ENCODE measurements around the gene TMEM69. TPM values are rescaled to one million over a fixed set of nuclear protein-coding genes. Genes with fewer than 3 reads are reported as not detected.
"Not testable (repeated sequence)": the region's sequence is repeated elsewhere in the genome, so short reads cannot be mapped to it uniquely, and the experiment has no call there.

TMEM69 gene
- total and polyA plus RNA-seq, 12 donors: 9.3 to 53.1 (median 26.3) TPM

GRCh38 chr1:45713711-45714110 lies 25.7 kb downstream of the TMEM69 start:
- peaks cover 0 to 4% of the 10 kb centered on the region in 2 donors for H3K36me3 ChIP-seq (replicated peaks in 1 of 2)
- 91 to 99% (median 96%) methylated on average over 3 of the region's 3 CpGs for WGBS, 4 donors
- no peak for DNase-seq

DNA sequence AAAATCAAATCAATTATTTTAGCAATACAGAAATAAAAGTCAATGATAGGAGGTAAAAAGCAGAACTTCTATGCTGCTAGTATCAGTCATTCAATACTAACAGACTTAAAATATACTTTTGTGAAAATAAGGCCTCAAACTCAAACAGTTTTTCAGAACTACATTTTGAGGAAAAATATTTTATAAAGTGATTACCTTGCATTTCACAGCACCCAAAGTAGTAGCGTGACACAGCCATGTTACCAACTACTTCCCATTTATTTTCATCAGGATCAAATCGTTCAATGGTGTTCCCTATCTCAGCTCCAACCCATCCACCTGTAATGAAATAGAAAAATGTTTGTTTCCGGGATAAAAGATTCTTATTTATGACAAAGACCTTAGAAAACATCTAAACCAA lies 28.7 kb downstream of the TMEM69 start:
- 86 to 92% (median 88%) methylated on average over 3 of the region's 3 CpGs for WGBS, 4 donors
- Histone ChIP-seq H3K4me1 (replicated peaks in 1 of 2) (no peaks in the 10 kb centered on the region), H3K27ac (no peak overlapping the region), H3K4me3 (no peak overlapping the region), H3K9me3 (replicated peaks in 1 of 3) (no peaks in the 10 kb centered on the region), H3K36me3 (replicated peaks in 1 of 2) (peaks cover 0 to 4% of the 10 kb centered on the region in 2 donors), H3K27me3 (no peaks in the 10 kb centered on the region)
- no peak for DNase-seq
- no peak for TF ChIP-seq POLR2A (IDR thresholded peaks at IDR 0.05)
- no peak for TF ChIP-seq CTCF (IDR thresholded peaks at IDR 0.05)
- intact Hi-C loops (cut with DNase I): no loop called here

More at GRCh38 chr1:45713711-45714110, 25.7 kb downstream of the TMEM69 start:
- H3K4me1 ChIP-seq (replicated peaks in 1 of 2): no peaks in the 10 kb centered on the region
- no peak overlapping the region for H3K27ac ChIP-seq
- no peak for TF ChIP-seq CTCF (IDR thresholded peaks at IDR 0.05)
- no peak for TF ChIP-seq POLR2A (IDR thresholded peaks at IDR 0.05)
- no peaks in the 10 kb centered on the region for H3K9me3 ChIP-seq (replicated peaks in 1 of 3)
- H3K4me3 ChIP-seq: no peak overlapping the region
- intact Hi-C loops (cut with DNase I): no loop called here
- no peaks in the 10 kb centered on the region for H3K27me3 ChIP-seq

DNA sequence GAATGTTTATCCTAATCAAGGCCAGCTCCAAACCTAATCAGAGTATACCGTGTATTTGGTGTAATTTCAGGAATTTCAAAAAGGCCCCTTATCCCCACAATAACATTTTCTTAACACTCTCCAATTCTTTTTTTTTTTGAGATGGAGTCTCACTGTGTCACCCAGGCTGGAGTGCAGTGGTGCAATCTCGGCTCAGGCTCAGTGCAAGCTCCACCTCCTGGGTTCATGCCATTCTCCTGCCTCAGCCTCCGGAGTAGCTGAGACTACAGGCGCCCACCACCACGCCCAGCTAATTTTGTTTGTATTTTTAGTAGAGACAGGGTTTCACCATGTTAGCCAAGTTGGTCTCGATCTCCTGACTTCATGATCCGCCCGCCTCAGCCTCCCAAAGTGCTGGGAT lies 29.4 kb downstream of the TMEM69 start:
- 83 to 87% (median 86%) methylated on average over 8 of the region's 8 CpGs for WGBS, 4 donors
- H3K4me1 ChIP-seq (replicated peaks in 1 of 2); H3K4me3 ChIP-seq; intact Hi-C loops (cut with DNase I); H3K27ac ChIP-seq; H3K36me3 ChIP-seq (replicated peaks in 1 of 2); H3K27me3 ChIP-seq; H3K9me3 ChIP-seq (replicated peaks in 1 of 3): not testable (repeated sequence)
- DNase-seq: peak in 2 of 7 donors; percentile 10 to 28

DNA sequence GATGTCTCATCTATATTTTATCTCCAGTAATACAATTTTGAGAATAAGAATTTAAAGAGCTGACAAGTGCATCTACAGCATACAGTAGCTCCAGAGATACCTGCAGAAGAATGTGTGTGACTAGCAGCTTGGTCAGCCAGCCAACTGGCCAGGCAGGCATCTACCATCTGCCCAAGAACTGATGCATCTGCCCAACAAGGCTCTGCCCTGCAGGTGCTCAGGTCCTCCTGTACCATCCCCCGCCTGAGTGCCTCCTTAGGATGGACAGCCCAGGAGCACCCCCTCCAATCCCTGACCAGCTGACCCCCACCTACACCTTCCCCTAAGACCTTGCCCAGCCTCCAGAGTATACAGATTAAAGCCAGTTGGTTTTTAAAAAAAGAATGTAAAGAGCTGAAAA lies 30.3 kb downstream of the TMEM69 start:
- H3K36me3 ChIP-seq (replicated peaks in 1 of 2): peaks cover 0 to 4% of the 10 kb centered on the region in 2 donors
- no peaks in the 10 kb centered on the region for H3K27me3 ChIP-seq
- 95 to 100% (median 100%) methylated on average over 1 of the region's 1 CpG for WGBS, 4 donors
- intact Hi-C loops (cut with DNase I): no loop called here
- H3K9me3 ChIP-seq (replicated peaks in 1 of 3): no peaks in the 10 kb centered on the region
- no peaks in the 10 kb centered on the region for H3K4me1 ChIP-seq (replicated peaks in 1 of 2)
- H3K27ac ChIP-seq: no peak overlapping the region
- TF ChIP-seq POLR2A (IDR thresholded peaks at IDR 0.05) (no peak), CTCF (IDR thresholded peaks at IDR 0.05) (no peak)
- H3K4me3 ChIP-seq: no peak overlapping the region
- no peak for DNase-seq

DNA sequence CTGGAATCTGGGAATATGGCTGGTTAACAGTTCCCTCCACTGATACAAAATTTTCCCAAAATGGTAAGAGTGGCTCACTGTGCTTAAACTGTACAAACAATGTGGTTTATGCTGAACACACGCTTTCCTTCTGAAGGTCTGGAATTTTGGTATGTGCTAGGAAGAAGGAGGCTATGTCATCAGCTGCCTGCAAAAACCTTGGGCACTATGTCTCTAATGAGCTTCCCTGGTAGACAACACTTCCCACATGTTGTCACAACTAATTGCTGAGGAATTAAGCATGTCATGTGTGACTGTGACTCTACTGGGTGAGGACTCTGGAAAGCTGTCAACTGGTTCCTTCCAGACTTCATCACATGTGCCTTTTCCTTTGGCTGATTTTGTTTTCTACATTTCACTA lies 33.2 kb downstream of the TMEM69 start:
- Histone ChIP-seq H3K36me3 (replicated peaks in 1 of 2) (peaks cover 0 to 5% of the 10 kb centered on the region in 2 donors), H3K27me3 (no peaks in the 10 kb centered on the region), H3K4me3 (no peak overlapping the region), H3K4me1 (replicated peaks in 1 of 2) (no peaks in the 10 kb centered on the region), H3K27ac (no peak overlapping the region), H3K9me3 (replicated peaks in 1 of 3) (no peaks in the 10 kb centered on the region)
- 93 to 100% (median 98%) methylated on average over 1 of the region's 1 CpG for WGBS, 4 donors
- no peak for DNase-seq
- intact Hi-C loops (cut with DNase I): no loop called here
- TF ChIP-seq CTCF (IDR thresholded peaks at IDR 0.05) (no peak), POLR2A (IDR thresholded peaks at IDR 0.05) (no peak)
